Activated CD4-positive, alpha-beta T cell treated with anti-CD3 and anti-CD28 coated beads for 4 hours (primary cell): ENCODE data around the gene PNLIPRP1.

Experiments
- DNase-seq, 2 donors: peaks; one replicate each; pipeline ENCODE4 v3.0.0-alpha.2; 2020

PNLIPRP1 gene

GRCh38 chr10:116590590-116591444 is at the start of gene PNLIPRP1:
Gene PNLIPRP1 (plus strand): TSS chr10:116590959. CDS start chr10:116591130, 171 bp downstream.
- no peak for DNase-seq

GRCh38 chr10:116542007-116542677 is 48.6 kb upstream of the PNLIPRP1 start:
- no peak for DNase-seq

- no peak for DNase-seq
These were observed 45.6 kb upstream of the PNLIPRP1 start for GRCh38 chr10:116545122-116545521.

GRCh38 chr10:116545756-116546155 is 45.0 kb upstream of the PNLIPRP1 start, which contains the start of gene PNLIP:
Gene PNLIP (plus strand): TSS chr10:116545931. CDS start chr10:116546093, 162 bp downstream.
- DNase-seq, result no peak

- no peak for DNase-seq
These were observed 42.5 kb upstream of the PNLIPRP1 start for GRCh38 chr10:116548301-116548700.

- no peak for DNase-seq
These were observed 37.3 kb upstream of the PNLIPRP1 start for GRCh38 chr10:116553378-116553980.

GRCh38 chr10:116554628-116555027 is 36.1 kb upstream of the PNLIPRP1 start:
- DNase-seq, result no peak

GRCh38 chr10:116555880-116556279 is 34.9 kb upstream of the PNLIPRP1 start:
- no peak for DNase-seq

GRCh38 chr10:116557305-116557880 is 33.4 kb upstream of the PNLIPRP1 start:
- no peak for DNase-seq

GRCh38 chr10:116565534-116565933 is 25.2 kb upstream of the PNLIPRP1 start:
- no peak for DNase-seq

GRCh38 chr10:116566932-116567331 is 23.8 kb upstream of the PNLIPRP1 start:
- no peak for DNase-seq

- DNase-seq, result no peak
These were observed 23.4 kb upstream of the PNLIPRP1 start for GRCh38 chr10:116567335-116567734.

GRCh38 chr10:116574797-116575196 is 16.0 kb upstream of the PNLIPRP1 start:
- no peak for DNase-seq

- no peak for DNase-seq
These were observed 2.7 kb upstream of the PNLIPRP1 start for GRCh38 chr10:116587878-116588591.

- no peak for DNase-seq
These were observed 1.8 kb upstream of the PNLIPRP1 start for GRCh38 chr10:116588995-116589394.

GRCh38 chr10:116589926-116590325 is 833 bp upstream of the PNLIPRP1 start:
- DNase-seq, result no peak

- DNase-seq, result no peak
These were observed 2.5 kb downstream of the PNLIPRP1 start for GRCh38 chr10:116593139-116593740.

GRCh38 chr10:116594525-116595035 is 3.8 kb downstream of the PNLIPRP1 start:
- no peak for DNase-seq

GRCh38 chr10:116596062-116596461 is 5.3 kb downstream of the PNLIPRP1 start:
- DNase-seq, result no peak

GRCh38 chr10:116597543-116597942 is 6.8 kb downstream of the PNLIPRP1 start:
- DNase-seq, result no peak

- DNase-seq, result no peak
These were observed 7.6 kb downstream of the PNLIPRP1 start for GRCh38 chr10:116598329-116598728.

GRCh38 chr10:116599991-116600390 is 9.2 kb downstream of the PNLIPRP1 start:
- DNase-seq, result no peak
